ENCODE measurements around the gene RERE.
"Not testable (repeated sequence)": the region's sequence is repeated elsewhere in the genome, so short reads cannot be mapped to it uniquely, and the experiment has no call there.

RERE gene

DNA sequence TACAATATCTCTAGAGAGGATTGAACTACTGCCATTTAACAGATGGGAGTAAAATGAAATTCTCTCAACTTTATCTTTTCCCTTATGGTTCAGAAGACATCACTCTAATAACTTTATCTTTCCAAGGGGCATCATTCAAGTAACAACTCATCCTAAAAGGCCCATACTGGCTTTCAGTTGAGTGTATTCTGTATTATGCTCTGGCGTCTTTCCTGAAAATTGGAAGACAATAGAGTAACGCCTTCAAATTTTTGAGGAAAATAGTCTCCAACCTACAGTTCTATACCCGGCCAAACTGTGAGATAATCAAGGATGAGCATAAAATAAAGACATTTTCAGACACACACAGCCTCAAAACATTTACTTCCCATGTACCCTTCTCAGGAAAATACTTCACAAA, 103.3 kb downstream of the RERE start:
- no peak for DNase-seq (ENCODE audit: low spot score)

- DNase-seq (ENCODE audit: low spot score) = no peak
Observed at GRCh38 chr1:8712413-8713231, 104.8 kb downstream of the RERE start.

DNA sequence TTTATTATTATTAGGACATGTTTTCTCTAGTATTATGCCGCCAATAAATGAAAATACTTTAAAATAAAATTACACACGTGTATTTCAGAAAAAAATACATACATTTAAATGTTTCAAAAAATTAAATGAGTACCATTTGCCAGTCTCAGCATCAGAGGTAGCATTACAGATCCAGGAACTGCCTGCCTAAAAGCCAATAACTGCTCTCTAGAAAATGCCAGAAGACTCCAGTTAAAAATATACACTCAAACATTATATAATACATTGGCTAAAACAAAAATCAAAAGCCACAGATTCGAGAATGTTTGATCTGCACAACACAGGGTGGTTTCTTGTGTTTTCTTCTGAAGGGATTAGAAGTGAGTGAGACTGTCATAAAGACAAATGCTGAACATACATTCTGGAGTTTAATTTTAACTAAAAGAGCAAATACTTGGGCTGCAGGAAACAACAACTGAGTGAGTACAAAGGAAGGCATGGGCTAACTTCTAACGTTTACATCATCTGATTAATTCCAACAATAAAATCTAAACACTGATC, 105.5 kb downstream of the RERE start:
- DNase-seq (ENCODE audit: low spot score) = no peak

GRCh38 chr1:8711151-8711550, 106.3 kb downstream of the RERE start:
- DNase-seq (ENCODE audit: low spot score) = no peak

DNA sequence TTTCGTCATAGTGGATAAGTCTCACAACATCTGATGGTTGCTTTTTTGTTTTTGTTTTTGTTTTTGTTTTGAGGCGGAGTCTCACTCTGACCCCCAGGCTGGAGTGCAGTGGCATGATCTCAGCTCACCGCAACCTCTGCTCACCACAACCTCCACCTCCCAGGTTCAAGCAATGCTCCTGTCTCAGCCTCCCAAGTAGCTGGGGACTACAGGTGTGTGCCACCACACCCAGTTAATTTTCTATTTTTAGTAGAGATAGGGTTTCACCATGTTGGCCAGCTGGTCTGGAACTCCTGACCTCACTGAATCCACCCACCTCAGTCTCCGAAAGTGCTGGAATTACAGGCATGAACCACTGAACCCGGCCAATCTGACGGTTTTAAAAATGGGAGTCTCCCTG, 109.2 kb downstream of the RERE start:
- no peak for DNase-seq (ENCODE audit: low spot score)

DNA sequence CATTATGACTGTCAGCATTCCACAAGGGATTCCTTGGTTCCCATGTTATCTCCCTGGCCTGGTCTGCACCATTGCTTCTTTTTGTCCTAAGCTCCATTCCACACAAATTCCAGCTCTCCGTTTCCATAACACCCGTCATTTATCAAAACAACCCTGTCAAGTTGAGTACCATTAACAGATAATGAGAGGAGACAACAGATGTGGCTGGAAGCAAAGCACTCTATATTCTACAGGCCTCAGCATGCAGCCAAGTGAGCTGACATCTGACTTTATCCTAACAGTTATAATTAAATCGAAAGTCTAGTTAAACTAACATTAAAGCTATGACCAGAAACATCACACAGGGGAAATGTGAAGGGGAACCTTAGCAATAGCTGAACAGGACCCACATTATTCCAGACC, 110.4 kb downstream of the RERE start:
- no peak for DNase-seq (ENCODE audit: low spot score)

- no peak for DNase-seq (ENCODE audit: low spot score)
Observed at GRCh38 chr1:8706291-8706690, 111.1 kb downstream of the RERE start.

GRCh38 chr1:8704866-8705506, 112.5 kb downstream of the RERE start:
- DNase-seq (ENCODE audit: low spot score) = no peak

DNA sequence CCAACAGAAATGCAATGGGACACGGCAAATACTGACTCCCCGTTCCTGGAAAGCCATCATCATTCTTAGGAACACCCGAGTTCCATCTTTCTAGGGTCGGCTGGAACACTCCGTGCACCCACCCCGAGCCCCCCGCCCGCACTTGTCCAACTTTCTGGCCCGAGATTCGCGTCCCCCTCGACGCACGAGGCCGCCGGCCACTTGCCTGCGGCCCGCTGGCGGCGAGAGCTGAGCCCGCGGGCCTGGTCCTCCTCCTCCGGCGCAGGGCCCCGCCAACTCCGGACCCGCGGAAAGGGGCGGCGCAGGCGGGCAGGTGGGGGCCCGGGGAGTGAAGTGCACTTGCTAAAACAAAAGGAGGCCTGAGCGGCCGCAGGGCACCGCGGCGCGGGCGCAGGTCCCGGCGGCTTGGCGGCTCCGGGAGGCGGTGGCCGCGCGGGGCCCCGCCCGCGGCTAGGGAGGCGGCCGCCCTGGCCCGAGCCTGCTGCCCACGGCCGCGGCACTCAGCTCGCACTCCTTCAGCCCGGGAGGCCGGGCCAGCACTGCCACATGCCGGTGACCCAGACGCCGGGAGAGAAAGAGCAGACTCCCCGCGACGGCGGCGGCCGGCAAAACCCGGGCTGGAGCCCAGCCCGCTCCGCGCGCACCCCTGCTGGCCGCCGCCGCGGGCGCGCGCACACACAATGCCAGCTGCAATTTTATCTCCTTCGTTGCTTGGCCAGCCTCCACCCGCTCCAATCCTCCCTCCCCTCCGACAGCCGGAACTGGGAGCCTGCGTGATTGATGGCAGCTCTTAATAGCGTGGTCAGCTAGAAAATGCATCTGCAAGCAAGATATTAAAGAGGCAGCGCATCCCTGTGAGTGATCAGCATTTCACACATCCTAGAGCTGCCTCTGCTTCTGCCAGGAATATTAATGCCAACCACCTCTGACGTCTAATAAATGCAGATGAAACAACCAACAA, 114.3 kb downstream of the RERE start:
- DNase-seq (ENCODE audit: low spot score) = peak; percentile 92

GRCh38 chr1:8702472-8702849, 115.0 kb downstream of the RERE start:
- DNase-seq (ENCODE audit: low spot score) = no peak

DNA sequence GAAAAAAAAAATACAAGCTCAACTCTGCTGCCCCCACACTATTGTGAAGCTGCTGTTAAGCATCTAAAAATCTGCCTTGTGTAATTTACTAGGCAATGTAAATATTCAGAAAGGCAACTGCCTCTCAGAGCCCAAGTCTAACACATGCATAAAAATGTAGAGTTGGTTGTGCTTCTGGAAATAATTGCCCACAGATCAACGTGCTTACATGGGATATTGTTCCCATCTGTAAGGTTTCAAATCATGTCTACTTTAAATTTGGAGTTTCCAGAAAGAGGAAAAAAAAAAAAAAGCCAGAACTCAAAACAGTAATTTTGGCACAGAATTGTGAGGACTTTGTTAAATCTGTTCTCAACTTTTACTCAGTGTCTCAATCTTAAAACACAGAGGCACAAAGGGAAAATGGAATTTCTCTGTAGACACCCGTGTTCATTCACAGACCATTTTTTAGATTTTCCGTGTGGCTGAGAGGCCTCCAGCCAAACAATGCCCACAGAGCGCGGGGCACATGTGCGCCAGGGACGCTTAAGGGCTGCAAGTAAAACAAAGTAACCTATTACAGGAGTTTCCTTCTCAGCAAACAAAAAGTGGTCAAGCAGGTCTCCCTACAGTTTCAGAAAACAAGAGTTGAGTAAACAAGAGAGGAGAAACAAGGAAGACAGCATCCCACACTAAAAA, 115.5 kb downstream of the RERE start:
- DNase-seq (ENCODE audit: low spot score) = no peak

DNA sequence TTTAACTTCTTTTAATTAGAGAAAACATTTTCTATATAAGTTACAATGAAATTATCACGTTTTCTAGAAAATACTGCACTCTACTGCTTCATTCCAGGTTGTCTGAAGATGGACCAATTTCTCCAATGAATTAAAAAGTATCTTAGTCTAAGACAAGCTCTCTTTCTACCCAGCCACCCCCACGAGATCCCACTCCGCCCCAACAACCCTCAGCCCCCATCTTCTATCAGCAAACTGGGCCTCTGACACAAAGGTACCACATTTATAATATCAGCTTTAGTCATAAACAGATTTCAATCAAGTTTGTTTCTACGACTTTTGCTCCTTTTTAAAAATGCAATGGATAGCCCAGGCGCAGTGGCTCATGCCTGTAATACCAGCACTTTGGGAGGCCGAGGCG, 117.8 kb downstream of the RERE start:
- no peak for DNase-seq (ENCODE audit: low spot score)

- no peak for DNase-seq (ENCODE audit: low spot score)
Observed at GRCh38 chr1:8698937-8699447, 118.4 kb downstream of the RERE start.

GRCh38 chr1:8698012-8698630, 119.3 kb downstream of the RERE start:
- no peak for DNase-seq (ENCODE audit: low spot score)

- DNase-seq (ENCODE audit: low spot score) = not testable (repeated sequence)
Observed at GRCh38 chr1:8695442-8695841, 122.0 kb downstream of the RERE start.

- no peak for DNase-seq (ENCODE audit: low spot score)
Observed at GRCh38 chr1:8693107-8693506, 124.3 kb downstream of the RERE start.

GRCh38 chr1:8691662-8692061, 125.8 kb downstream of the RERE start:
- DNase-seq (ENCODE audit: low spot score) = no peak

GRCh38 chr1:8690253-8690525, 127.3 kb downstream of the RERE start:
- no peak for DNase-seq (ENCODE audit: low spot score)

GRCh38 chr1:8689431-8690252, 127.8 kb downstream of the RERE start:
- no peak for DNase-seq (ENCODE audit: low spot score)

DNA sequence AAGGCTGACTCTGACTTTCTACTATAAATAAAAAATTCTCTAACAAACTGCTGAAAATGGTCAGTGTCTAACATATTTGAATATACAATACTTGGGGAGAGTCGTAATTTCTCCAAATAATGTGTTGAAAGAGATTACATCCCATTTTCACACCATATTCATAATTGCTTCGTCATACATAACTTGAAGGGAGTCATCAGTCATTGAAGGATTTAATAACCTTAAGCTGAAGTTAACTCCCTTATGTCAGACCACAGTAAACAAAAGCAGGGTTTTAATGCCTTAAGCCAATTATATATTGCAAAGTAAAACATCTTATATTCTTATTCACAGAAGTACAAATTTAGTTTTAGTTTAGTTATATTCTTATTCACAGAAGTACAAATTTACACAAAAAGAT, 129.9 kb downstream of the RERE start:
- no peak for DNase-seq (ENCODE audit: low spot score)

All from left forelimb (tissue), 1 donor.